GM23248 (cell line): Measurements from ENCODE around the gene AMH. TPM values are rescaled to one million over a fixed set of nuclear protein-coding genes. Genes with fewer than 3 reads are reported as not detected.

Source experiments
- DNase-seq: peaks from one replicate; pipeline ENCODE4 v3.0.0-alpha.2; 2015
- H2AFZ ChIP-seq: fragments of 200-600 bp; sonication (generic); 2 replicates; pipeline ENCODE4 v1.6.1; 2016; ENCODE audit warnings: antibody characterized with exemption
- H3F3A ChIP-seq: fragments of 200-600 bp; sonication (generic); 2 replicates; pipeline ENCODE4 v1.6.1; 2016; ENCODE audit warnings: mild to moderate bottlenecking, antibody characterized with exemption, mixed run types; ENCODE audit not compliant: insufficient read depth
- H3K27ac ChIP-seq: fragments of 200-600 bp; sonication (generic); 2 replicates; pipeline ENCODE4 v1.5.1; 2016; ENCODE audit warnings: mild to moderate bottlenecking
- H3K27me3 ChIP-seq: fragments of 200-600 bp; sonication (generic); replicated peaks from 2 replicates; pipeline ENCODE4 v1.6.1; 2016; ENCODE audit warnings: mild to moderate bottlenecking; ENCODE audit not compliant: insufficient read depth
- H3K36me3 ChIP-seq: fragments of 200-600 bp; sonication (generic); 2 replicates; pipeline ENCODE4 v1.6.1; 2016; ENCODE audit warnings: low read depth, mild to moderate bottlenecking
- H3K4me1 ChIP-seq: fragments of 200-600 bp; sonication (generic); 2 replicates; pipeline ENCODE4 v1.6.1; 2016; ENCODE audit warnings: mild to moderate bottlenecking; ENCODE audit not compliant: insufficient read depth
- H3K4me2 ChIP-seq: fragments of 200-600 bp; sonication (generic); one replicate; pipeline ENCODE4 v1.6.1; 2016; ENCODE audit warnings: mild to moderate bottlenecking; ENCODE audit not compliant: unreplicated experiment
- H3K4me3 ChIP-seq: fragments of 200-600 bp; sonication (generic); 2 replicates; pipeline ENCODE4 v1.5.1; 2016; ENCODE audit warnings: mild to moderate bottlenecking
- H3K79me2 ChIP-seq: fragments of 200-600 bp; sonication (generic); 2 replicates; pipeline ENCODE4 v1.6.1; 2016; ENCODE audit warnings: mild to moderate bottlenecking; ENCODE audit not compliant: insufficient read depth
- H3K9ac ChIP-seq: fragments of 200-600 bp; sonication (generic); 2 replicates; pipeline ENCODE4 v1.6.1; 2016; ENCODE audit warnings: mild to moderate bottlenecking
- H3K9me2 ChIP-seq: fragments of 200-600 bp; sonication (generic); 2 replicates; pipeline ENCODE4 v1.6.1; 2016; ENCODE audit warnings: mixed run types, mild to moderate bottlenecking, moderate library complexity; ENCODE audit not compliant: insufficient read depth
- H3K9me3 ChIP-seq: fragments of 200-600 bp; sonication (generic); one replicate; pipeline ENCODE4 v1.6.1; 2017; ENCODE audit warnings: low read depth
- H4K20me1 ChIP-seq: fragments of 200-600 bp; sonication (generic); 2 replicates; pipeline ENCODE4 v1.6.0; 2016; ENCODE audit not compliant: insufficient read depth
- EZH2 ChIP-seq: fragments of 200-600 bp; sonication (generic); IDR thresholded peaks from 2 replicates; pipeline ENCODE4 v1.6.1; 2018; ENCODE audit warnings: antibody characterized with exemption, mild to moderate bottlenecking; ENCODE audit not compliant: insufficient read depth, poor library complexity, severe bottlenecking
- EZH2phosphoT487 ChIP-seq: fragments of 200-600 bp; sonication (generic); IDR thresholded peaks from 2 replicates; pipeline ENCODE4 v1.6.1; 2018; ENCODE audit warnings: antibody characterized with exemption, moderate library complexity, mild to moderate bottlenecking, low read depth; ENCODE audit not compliant: insufficient read depth
- WGBS, 2 experiments: methylation state at CpG; one replicate each; pipeline ENCODE4 v1.1.6; 2015 to 2017; ENCODE audit warnings: low lambda C conversion rate in 2 of 2, low coverage in 1 of 2; ENCODE audit errors: missing lambda C conversion rate in 2 of 2; 5-methylcytosine and 5-hydroxymethylcytosine counted together
- in situ Hi-C: fragments of 300-500 bp; cut with MboI; formaldehyde crosslinking; loops from 2 replicates; pipeline ENCODE4 v1.15.0; 2020
- polyA plus RNA-seq: library from polyadenylated mRNA; unstranded; fragments of >200 nt; fragmentation: Nextera tagmentation; extraction: Ambion mirVana; gene quantifications from 2 replicates; pipeline ENCODE4 v1.2.1, GENCODE V29; 2016
- total RNA-seq: library from RNA; depleted of rRNA; stranded (reverse); fragments of >200 nt; shearing (Covaris generic); gene quantifications from 2 replicates; pipeline ENCODE4 v1.2.3, GENCODE V29; 2014

AMH gene
- total and polyA plus RNA-seq, 2 experiments from 2014 or later: not detected

GRCh38 chr19:2248136-2249009, 750 bp upstream of the AMH start:
- H4K20me1 ChIP-seq: no peaks in the 10 kb centered on the region
- H3F3A ChIP-seq: no peaks in the 10 kb centered on the region
- H3K79me2 ChIP-seq: peaks cover 30% of the 10 kb centered on the region
- no peak overlapping the region for H3K4me2 ChIP-seq
- TF ChIP-seq EZH2 (no peak), EZH2phosphoT487 (no peak)
- WGBS, 2 experiments: 84 to 91% methylated on average over 7 to 21 of the region's 21 CpGs
- H2AFZ ChIP-seq: no peak overlapping the region
- DNase-seq: no peak
- no peak overlapping the region for H3K9ac ChIP-seq
- in situ Hi-C loops: no loop called here
- no peaks in the 10 kb centered on the region for H3K9me3 ChIP-seq
- no peaks in the 10 kb centered on the region for H3K4me1 ChIP-seq
- no peak overlapping the region for H3K27ac ChIP-seq
- peaks cover 20% of the 10 kb centered on the region; the same call in 1 of the 2 replicates for H3K36me3 ChIP-seq
- H3K27me3 ChIP-seq: peaks cover 26% of the 10 kb centered on the region
- no peak overlapping the region for H3K4me3 ChIP-seq
- no peaks in the 10 kb centered on the region for H3K9me2 ChIP-seq

- H4K20me1 ChIP-seq: no peaks in the 10 kb centered on the region
- 27 to 30% methylated on average over 31 to 43 of the region's 43 CpGs for WGBS, 2 experiments
Observed at GRCh38 chr19:2249880-2250765, 1.0 kb downstream of the AMH start.

GRCh38 chr19:2250766-2251105, 1.6 kb downstream of the AMH start:
- H2AFZ ChIP-seq: no peak overlapping the region
- in situ Hi-C loops: no loop called here
- no peak for TF ChIP-seq EZH2
- no peak for TF ChIP-seq EZH2phosphoT487
- no peak overlapping the region for H3K27ac ChIP-seq
- H3K27me3 ChIP-seq: peaks cover 26% of the 10 kb centered on the region
- no peaks in the 10 kb centered on the region for H4K20me1 ChIP-seq
- no peak overlapping the region for H3K4me2 ChIP-seq
- WGBS, 2 experiments: 11 to 27% methylated on average over 3 to 39 of the region's 40 CpGs
- no peak overlapping the region for H3K9ac ChIP-seq
- no peaks in the 10 kb centered on the region for H3F3A ChIP-seq
- no peaks in the 10 kb centered on the region for H3K4me1 ChIP-seq
- peaks cover 9% of the 10 kb centered on the region; the same call in 1 of the 2 replicates for H3K36me3 ChIP-seq
- no peaks in the 10 kb centered on the region for H3K9me3 ChIP-seq
- peaks cover 7% of the 10 kb centered on the region; the same call in 1 of the 2 replicates for H3K79me2 ChIP-seq
- no peak for DNase-seq
- no peaks in the 10 kb centered on the region for H3K9me2 ChIP-seq
- no peak overlapping the region for H3K4me3 ChIP-seq

More at GRCh38 chr19:2249880-2250765, 1.0 kb downstream of the AMH start:
- Histone ChIP-seq H3K79me2 (peaks cover 13% of the 10 kb centered on the region), H3K4me3 (no peak overlapping the region), H2AFZ (no peak overlapping the region), H3K9ac (no peak overlapping the region), H3F3A (no peaks in the 10 kb centered on the region), H3K4me1 (no peaks in the 10 kb centered on the region), H3K36me3 (peaks cover 15% of the 10 kb centered on the region; the same call in 1 of the 2 replicates), H3K9me3 (no peaks in the 10 kb centered on the region), H3K27me3 (peaks cover 26% of the 10 kb centered on the region), H3K27ac (no peak overlapping the region), H3K9me2 (no peaks in the 10 kb centered on the region), H3K4me2 (no peak overlapping the region)
- DNase-seq: no peak
- TF ChIP-seq EZH2phosphoT487 (no peak), EZH2 (no peak)
- in situ Hi-C loops: no loop called here
